ENCODE results near the gene MLST8.
"Not testable (repeated sequence)": the region's sequence is repeated elsewhere in the genome, so short reads cannot be mapped to it uniquely, and the experiment has no call there.

The MLST8 gene

DNA sequence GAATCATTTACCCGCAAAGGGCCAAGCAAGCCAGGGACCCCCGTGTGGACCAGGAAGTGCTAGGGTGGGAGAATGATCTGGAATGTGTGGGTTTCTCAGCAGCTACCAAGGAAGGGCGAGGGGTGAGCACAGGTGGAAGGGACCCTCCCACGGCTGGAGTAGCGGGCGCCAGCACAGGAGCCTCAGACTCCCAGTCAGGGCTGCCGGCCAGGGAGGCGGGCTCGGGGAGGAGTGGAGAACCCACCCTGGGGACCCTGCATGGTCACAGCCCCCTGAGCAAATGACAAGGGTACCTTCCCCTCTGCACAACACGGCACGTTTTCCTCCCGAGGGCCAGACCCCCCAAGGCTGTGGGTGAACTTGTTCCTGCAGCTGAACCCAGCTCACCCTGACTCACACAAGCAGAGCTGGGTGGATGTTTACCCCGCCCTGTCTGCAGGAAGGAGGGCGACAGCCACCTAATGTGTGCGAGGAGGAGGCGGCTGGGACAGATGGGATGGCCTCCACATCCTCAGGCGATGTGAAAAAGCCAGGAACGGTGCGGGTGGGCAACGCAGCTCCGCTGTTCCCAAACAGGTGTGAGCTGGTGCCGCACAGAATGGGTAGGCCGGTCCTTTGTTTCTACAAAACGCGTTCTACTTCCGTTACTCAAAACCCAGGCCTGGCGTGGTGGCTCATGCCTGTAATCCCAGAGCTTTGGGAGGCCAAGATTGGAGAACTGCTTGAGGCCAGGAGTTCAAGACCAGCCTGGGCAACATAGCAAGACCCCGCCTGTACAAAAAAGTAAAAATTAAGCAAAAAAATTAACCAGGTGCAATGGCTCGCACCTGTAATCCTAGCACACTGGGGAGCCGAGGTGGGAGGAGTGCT is 39.9 kb downstream of the MLST8 start:
- no peak for DNase-seq (ENCODE audit: low read depth in 2 of 2)

DNA sequence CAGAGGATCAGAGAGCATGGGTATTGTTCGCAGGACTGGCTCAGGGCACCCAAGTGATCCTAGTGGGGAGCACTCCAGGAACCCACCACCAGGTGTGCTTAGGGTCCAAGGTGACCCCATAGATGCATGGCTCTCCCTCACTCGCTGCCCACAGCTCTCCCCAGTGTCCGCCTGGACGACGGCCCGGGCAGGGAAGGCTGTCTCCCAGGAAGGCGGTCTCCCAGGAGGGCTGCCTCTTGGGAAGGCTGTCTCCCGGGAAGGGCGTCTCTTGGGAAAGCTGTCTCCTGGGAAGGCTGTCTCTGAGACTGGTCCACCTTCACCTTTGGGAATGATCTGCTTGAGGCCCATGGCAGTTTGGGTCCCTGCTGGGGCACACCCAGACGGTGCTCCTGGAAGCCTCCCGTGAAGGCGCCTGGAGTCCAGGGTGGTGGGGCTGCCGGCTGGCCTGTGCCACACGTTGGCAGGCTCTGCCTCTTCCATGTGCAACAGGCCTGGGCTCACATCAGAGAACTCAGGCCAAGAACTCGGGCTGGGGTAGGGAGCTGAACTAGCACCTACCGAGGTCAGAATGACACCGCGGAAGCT is 41.1 kb downstream of the MLST8 start:
- no peak for DNase-seq (ENCODE audit: low read depth in 2 of 2)

DNA sequence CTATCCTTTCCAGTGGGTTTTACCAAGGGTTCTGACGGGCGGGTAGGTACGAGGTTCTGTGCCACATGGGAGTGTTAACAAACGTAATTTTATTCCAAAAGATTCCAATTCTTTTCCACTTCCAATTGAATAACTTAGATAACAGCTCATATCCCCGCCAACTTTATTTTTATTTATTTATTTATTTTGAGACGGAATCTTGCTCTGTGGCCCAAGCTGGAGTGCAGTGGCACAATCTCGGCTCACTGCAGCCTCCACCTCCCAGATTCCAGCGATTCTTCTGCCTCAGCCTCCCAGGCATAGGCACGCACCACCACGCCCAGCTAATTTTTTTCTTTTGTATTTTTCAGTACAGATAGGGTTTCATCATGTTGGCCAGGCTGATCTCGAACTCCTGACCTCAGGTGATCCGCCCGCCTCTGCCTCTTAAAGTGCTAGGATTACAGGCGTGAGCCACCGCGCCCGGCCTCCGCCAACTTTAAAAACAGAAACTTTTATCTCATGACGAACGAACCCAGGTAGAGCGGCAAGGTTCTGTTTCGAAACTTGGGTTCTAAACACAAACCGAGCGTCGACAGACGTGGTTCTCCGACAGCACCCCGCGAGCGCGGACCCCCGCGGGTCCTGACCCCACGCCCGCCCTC is 45.5 kb downstream of the MLST8 start:
- no peak for DNase-seq (ENCODE audit: low read depth in 2 of 2)

DNA sequence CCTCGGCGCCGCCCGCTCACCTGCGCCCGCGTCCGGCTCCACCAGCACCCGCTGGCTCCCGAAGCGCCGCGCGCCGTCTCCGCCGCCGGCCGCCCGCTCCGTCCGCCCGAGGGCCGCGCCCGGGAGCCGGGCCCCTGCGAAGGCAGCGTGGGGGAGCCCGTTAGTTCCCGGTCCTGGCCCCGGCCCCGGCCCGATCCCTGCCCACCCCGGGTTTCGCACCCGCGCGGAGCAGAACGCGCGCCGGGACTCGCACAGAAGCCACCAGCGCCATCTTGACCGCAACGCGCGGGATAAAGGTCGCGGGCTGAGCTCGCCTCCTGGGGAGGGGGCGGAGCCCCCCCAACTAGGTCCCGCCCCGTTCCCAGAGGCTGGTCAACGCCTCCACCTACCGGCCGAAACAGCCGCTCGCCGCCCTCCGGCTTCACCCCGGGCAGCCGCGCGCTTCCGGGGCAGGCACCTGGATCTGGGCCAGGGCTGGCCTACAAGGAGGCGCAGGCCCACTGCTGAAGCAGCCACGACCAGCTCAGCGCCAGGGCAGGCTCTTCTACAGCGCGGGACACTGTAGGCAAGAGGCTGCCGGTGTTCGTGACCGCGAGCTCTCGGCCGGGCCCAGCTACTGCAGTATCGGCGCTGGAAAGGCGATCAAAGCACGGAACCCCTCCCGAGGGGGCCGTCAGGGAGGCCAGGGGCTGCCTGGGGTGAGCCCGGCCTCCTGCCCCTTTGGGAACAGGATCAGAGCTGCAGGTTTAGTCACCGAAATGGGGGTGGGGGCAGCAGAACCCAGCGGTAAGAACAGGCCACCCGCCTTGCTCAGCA is 46.2 kb downstream of the MLST8 start, which contains the start of gene ECI1:
Gene ECI1 (minus strand): TSS at position 292 of the 816 bp plus-strand sequence. CDS start 21 bp downstream, at position 271.
- peak; percentile 52 to 61 for DNase-seq (ENCODE audit: low read depth in 2 of 2)

DNA sequence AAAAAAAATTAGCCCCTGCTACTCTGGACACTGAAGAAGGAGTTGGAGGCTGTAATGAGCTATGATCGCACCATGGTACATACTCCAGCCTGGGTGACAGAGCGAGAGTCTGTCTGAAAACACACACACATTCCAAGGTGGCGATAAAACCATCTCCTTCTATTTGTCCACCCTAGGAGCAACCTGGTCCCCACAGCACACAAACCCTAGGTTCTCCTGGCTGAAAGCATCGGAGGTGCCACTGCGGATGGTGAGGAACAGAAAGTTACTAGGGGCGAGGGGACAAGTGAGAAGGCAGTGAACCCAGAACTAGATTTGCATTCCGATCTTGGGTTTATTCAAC is 47.5 kb downstream of the MLST8 start:
- no peak for DNase-seq (ENCODE audit: low read depth in 2 of 2)

DNA sequence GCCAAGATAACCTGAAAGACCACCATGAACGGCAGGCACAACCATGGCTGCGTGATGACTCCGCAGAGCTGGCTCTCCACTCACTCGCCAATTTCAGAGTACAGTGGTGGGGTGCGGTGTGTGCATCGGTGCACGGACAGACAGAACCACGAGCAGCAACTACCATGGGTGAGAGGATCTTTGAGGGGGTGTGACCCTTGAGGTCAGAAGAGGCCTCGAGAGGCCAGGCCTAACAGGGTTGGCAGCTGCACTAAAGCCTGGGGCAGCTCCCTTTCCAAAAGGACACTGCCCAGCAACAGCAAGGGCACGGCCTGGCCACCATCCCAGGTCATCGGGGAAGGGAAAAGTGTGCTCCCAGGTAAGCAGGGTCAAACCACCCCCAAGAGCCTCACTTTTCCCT is 48.0 kb downstream of the MLST8 start:
- no peak for DNase-seq (ENCODE audit: low read depth in 2 of 2)

DNA sequence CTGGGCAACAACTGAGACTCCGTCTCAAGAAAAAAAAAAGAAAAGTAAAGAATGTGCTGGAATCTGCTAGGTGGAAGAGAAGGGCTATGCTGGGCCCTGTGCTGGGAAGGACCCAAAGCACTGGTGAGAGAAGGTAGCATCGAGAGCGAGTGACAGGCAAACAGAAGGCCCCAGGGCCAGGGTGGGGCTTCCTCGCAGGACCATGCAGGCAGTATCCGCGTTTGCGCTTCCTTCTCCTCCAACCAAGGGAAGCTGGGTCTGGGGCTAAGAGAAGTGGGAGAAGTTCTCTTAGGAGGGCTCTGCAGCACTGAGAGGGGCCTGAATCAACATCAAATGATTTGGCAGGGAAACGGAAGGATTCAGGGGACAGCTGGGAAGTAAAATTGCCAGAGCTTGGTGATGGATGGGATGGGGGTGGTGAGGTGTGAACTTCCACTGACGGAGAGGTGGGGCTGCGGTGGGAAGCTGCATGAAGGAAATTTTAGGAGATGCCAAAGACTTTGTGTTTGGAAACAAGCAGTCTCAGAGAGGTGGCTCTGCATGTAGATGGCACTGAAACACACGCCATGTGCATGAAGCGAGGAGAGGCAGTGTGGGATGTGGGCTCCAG is 51.4 kb downstream of the MLST8 start:
- DNase-seq (ENCODE audit: low read depth in 2 of 2): no peak

DNA sequence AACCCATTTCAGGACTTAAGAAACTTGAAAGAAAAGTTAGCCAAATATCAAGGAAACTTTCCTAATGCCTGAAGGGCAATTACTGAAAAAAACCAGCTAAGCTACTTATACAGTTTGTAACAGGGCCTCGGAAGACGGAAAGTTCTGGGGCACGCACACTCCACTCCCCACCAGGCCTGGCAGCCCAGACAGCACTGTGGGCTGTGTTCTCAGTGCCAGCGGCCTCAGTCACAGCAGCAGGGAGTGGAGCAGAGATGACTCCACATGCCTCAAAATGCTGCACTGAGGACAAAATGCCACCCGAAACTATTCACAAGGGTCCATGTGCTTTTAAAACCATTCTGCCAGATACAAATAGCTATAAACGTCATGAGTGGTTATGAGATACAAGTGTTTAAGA is 52.5 kb downstream of the MLST8 start:
- no peak for DNase-seq (ENCODE audit: low read depth in 2 of 2)

DNA sequence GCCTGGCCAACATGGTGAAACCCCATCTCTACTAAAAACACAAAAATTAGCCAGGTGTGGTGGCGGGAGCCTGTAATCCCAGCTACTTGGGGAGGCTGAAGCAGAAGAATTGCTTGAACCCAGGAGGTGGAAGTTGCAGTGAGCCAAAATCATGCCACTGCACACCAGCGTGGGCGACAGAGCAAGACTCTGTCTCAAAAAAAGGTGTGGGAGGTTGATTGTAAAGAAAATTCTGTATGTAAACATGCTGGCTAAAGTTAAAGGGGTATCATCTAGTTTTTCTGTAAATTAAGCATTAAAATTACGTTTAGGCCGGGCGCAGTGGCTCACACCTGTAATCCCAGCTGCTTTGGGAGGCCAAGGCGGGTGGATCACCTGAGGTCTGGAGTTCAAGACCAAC is 53.3 kb downstream of the MLST8 start:
- not testable (repeated sequence) for DNase-seq (ENCODE audit: low read depth in 2 of 2)

All from activated CD8-positive, alpha-beta memory T cell treated with anti-CD3 and anti-CD28 coated beads for 4 hours (primary cell).